Erythroblast (primary cell): Measurements from ENCODE around the gene CLDN24.

Experiments
- GATA1 ChIP-seq: IDR thresholded peaks from 2 replicates; pipeline ENCODE4 v1.6.1; 2011; ENCODE audit warnings: low read depth, mild to moderate bottlenecking, control low read depth, low read length, moderate library complexity
- POLR2A ChIP-seq: IDR thresholded peaks from 2 replicates; pipeline ENCODE4 v1.6.1; 2011; ENCODE audit warnings: mild to moderate bottlenecking, low read length

- TF ChIP-seq POLR2A = no peak
- no peak for TF ChIP-seq GATA1
Observed at GRCh38 chr4:183344523-183345255, 22.5 kb upstream of the CLDN24 start.
